Kidney (tissue), 14 donors: Measurements from ENCODE around the gene ST6GAL1. TPM values are rescaled to one million over a fixed set of nuclear protein-coding genes. Genes with fewer than 3 reads are reported as not detected.
A peak's percentile ranks its signal among the peaks of the same experiment; 100 is the strongest.

ENCODE experiments used
- DNase-seq, 5 donors: peaks; one replicate each; pipeline ENCODE4 v3.0.0-alpha.2; 2013 to 2020
- FAIRE-seq: peaks from 2 replicates; lab custom pipeline; 2012; peaks lifted over from hg19 to GRCh38; lab: Jason Lieb, UNC
- H3K27ac ChIP-seq, 2 donors: one replicate each; pipeline ENCODE4 v1.7.0; 2013; ENCODE audit warnings: low read depth in 2 of 2, low read length in 2 of 2, inconsistent platforms in 1 of 2
- H3K27me3 ChIP-seq: one replicate; pipeline ENCODE4 v1.7.1; 2013; ENCODE audit warnings: low read length, inconsistent platforms; ENCODE audit not compliant: control insufficient read depth, insufficient read depth
- H3K36me3 ChIP-seq, 3 donors: one replicate each; pipeline versions ENCODE4 v1.7.0 to v1.7.1; 2013; ENCODE audit warnings: low read length in 3 of 3, control low read depth in 1 of 3, inconsistent platforms in 1 of 3; ENCODE audit not compliant: insufficient read depth in 3 of 3, control insufficient read depth in 2 of 3
- H3K4me1 ChIP-seq, 3 donors: one replicate each; pipeline versions ENCODE4 v1.7.0 to v1.7.1; 2013; ENCODE audit warnings: low read length in 3 of 3, inconsistent platforms in 1 of 3, low read depth in 1 of 3; ENCODE audit not compliant: control insufficient read depth in 2 of 3, insufficient read depth in 2 of 3
- H3K4me3 ChIP-seq, 3 donors: one replicate each; pipeline versions ENCODE4 v1.7.0 to v1.8.1; 2013; ENCODE audit warnings: low read length in 3 of 3, control low read depth in 1 of 3, inconsistent platforms in 1 of 3
- H3K9ac ChIP-seq, 3 donors: one replicate each; pipeline versions ENCODE4 v1.7.0 to v1.7.1; 2013; ENCODE audit warnings: low read length in 3 of 3, control low read depth in 1 of 3, inconsistent platforms in 1 of 3
- H3K9me3 ChIP-seq, 3 donors: one replicate each; pipeline versions ENCODE4 v1.7.0 to v1.7.1; 2013; ENCODE audit warnings: low read length in 3 of 3, control low read depth in 1 of 3, inconsistent platforms in 1 of 3; ENCODE audit not compliant: control insufficient read depth in 2 of 3, insufficient read depth in 1 of 3
- CTCF ChIP-seq: IDR thresholded peaks from 3 replicates; pipeline ENCODE4 v1.5.1; 2012; ENCODE audit warnings: mild to moderate bottlenecking, moderate library complexity, borderline replicate concordance; ENCODE audit not compliant: insufficient read depth; ENCODE audit errors: extremely low read depth
- intact Hi-C: fragments of 100-400 bp; cut with DNase I; formaldehyde crosslinking; loops from one replicate; pipeline ENCODE4 v1.11.1; 2022
- polyA plus RNA-seq: library from polyadenylated mRNA; stranded (reverse); fragments of 350-450 nt; fragmentation: Illumina TruSeq; extraction: RNeasy Lipid Tissue Mini Kit (QIAGEN cat#74804); gene quantifications from one replicate; pipeline ENCODE4 v1.2.3, GENCODE V29; 2014; ENCODE audit warnings: low read depth, low replicate concordance; ENCODE audit not compliant: insufficient read depth
- total RNA-seq: library from RNA; stranded (reverse); fragmentation: NEBNext Ultra II Directional; extraction: Animal tissue kit (Norgen Biotek cat#: 25700); gene quantifications from one replicate; pipeline ENCODE4 v1.2.1, GENCODE V29; 2021
- donor health status: control.
- donor health status: control.
- donor health status: control.
- donor health status: control.
- donor health status: control.
- donor health status: DM: yes; HTN: yes; CAD: no.
- donor health status: Normal renal cell carcinoma (clear cell type).

ST6GAL1 gene
- total and polyA plus RNA-seq, 2 donors from 2014 or later = 62.6 to 236 TPM

- intact Hi-C loops = no loop called here
- Histone ChIP-seq H3K9me3 (no peaks in the 10 kb centered on the region), H3K27me3 (no peaks in the 10 kb centered on the region), H3K36me3 (no peaks in the 10 kb centered on the region), H3K27ac (peak overlapping the region; percentile 73), H3K4me1 (peaks cover 3 to 18% (median 9%) of the 10 kb centered on the region in 3 donors), H3K9ac (peak overlapping the region in 2 of 3 donors; percentile 1 to 72), H3K4me3 (peak overlapping the region; percentile 30 to 76 (median 52))
- DNase-seq (peak in 2 of 5 donors; percentile 62 to 69), FAIRE-seq (no peak)
- no peak for TF ChIP-seq CTCF
Observed at GRCh38 chr3:186932281-186933181, 2.2 kb downstream of the ST6GAL1 start.

GRCh38 chr3:186933816-186934215, 3.5 kb downstream of the ST6GAL1 start:
- Histone ChIP-seq H3K36me3 (no peaks in the 10 kb centered on the region), H3K27me3 (no peaks in the 10 kb centered on the region), H3K4me1 (peaks cover 3 to 22% (median 9%) of the 10 kb centered on the region in 3 donors), H3K9ac (peak overlapping the region in 1 of 3 donors; percentile 1), H3K9me3 (no peaks in the 10 kb centered on the region), H3K4me3 (peak overlapping the region in 1 of 3 donors; percentile 30), H3K27ac (peak overlapping the region; percentile 73)
- intact Hi-C loops = no loop called here
- FAIRE-seq (no peak), DNase-seq (no peak)
- no peak for TF ChIP-seq CTCF

- H3K9ac ChIP-seq = no peak overlapping the region
- no peak overlapping the region for H3K27ac ChIP-seq
- no peaks in the 10 kb centered on the region for H3K9me3 ChIP-seq
- TF ChIP-seq CTCF = no peak
- no peak overlapping the region for H3K4me3 ChIP-seq
- H3K4me1 ChIP-seq = peaks cover 3 to 24% (median 9%) of the 10 kb centered on the region in 3 donors
- H3K27me3 ChIP-seq = no peaks in the 10 kb centered on the region
- H3K36me3 ChIP-seq = no peaks in the 10 kb centered on the region
- DNase-seq = no peak
- FAIRE-seq = no peak
- intact Hi-C loops = no loop called here
Observed at GRCh38 chr3:186935133-186935532, 4.8 kb downstream of the ST6GAL1 start.
